CD4-positive, alpha-beta memory T cell (primary cell): Measurements from ENCODE around the gene C3orf33. TPM values are rescaled to one million over a fixed set of nuclear protein-coding genes. Genes with fewer than 3 reads are reported as not detected.

Experiments
- CTCF ChIA-PET: fragments of 350-600 bp; sonication (Branson Sonifier 250); formaldehyde crosslinking; loops from one replicate; lab custom pipeline; 2021; ENCODE audit warnings: inconsistent platforms; ENCODE audit not compliant: partially characterized antibody; lab: Charles Lee
- POLR2A ChIA-PET: fragments of 350-600 bp; sonication (Branson Sonifier 250); formaldehyde crosslinking; loops from one replicate; lab custom pipeline; 2021; ENCODE audit not compliant: partially characterized antibody; lab: Charles Lee
- DNase-seq, 5 donors: peaks; one replicate each; pipeline versions ENCODE4 v3.0.0 to v3.0.0-alpha.2; 2020 to 2022; ENCODE audit warnings: mixed read lengths in 1 of 5
- H3K27ac ChIP-seq: one replicate; pipeline ENCODE4 v1.7.0; 2013; ENCODE audit warnings: low read depth, low read length
- H3K27me3 ChIP-seq: 2 replicates; pipeline ENCODE4 v1.7.0; 2013; ENCODE audit warnings: mild to moderate bottlenecking, low read length, moderate library complexity; ENCODE audit not compliant: insufficient read depth
- H3K36me3 ChIP-seq: 2 replicates; pipeline ENCODE4 v1.7.0; 2013; ENCODE audit warnings: mild to moderate bottlenecking, low read length, moderate library complexity; ENCODE audit not compliant: insufficient read depth
- H3K4me1 ChIP-seq: 2 replicates; pipeline ENCODE4 v1.7.0; 2013; ENCODE audit warnings: mild to moderate bottlenecking, low read length, moderate library complexity; ENCODE audit not compliant: insufficient read depth
- H3K4me3 ChIP-seq, 2 donors: one replicate each; pipeline ENCODE4 v1.7.0; 2013; ENCODE audit warnings: low read length in 2 of 2, mild to moderate bottlenecking in 1 of 2
- H3K9me3 ChIP-seq, 2 donors: one replicate each; pipeline ENCODE4 v1.7.0; 2013; ENCODE audit warnings: low read length in 2 of 2, control low read depth in 1 of 2; ENCODE audit not compliant: control insufficient read depth in 1 of 2
- H3K27ac Mint-ChIP-seq, 7 donors: one replicate each; pipeline ENCODE4 v1.8.0; 2020 to 2021; ENCODE audit warnings: mixed read lengths in 7 of 7, mild to moderate bottlenecking in 6 of 7, inconsistent platforms in 3 of 7, moderate library complexity in 3 of 7
- H3K27me3 Mint-ChIP-seq, 2 donors: one replicate each; pipeline ENCODE4 v1.8.0; 2020 to 2021; ENCODE audit warnings: mixed read lengths in 2 of 2
- H3K36me3 Mint-ChIP-seq, 2 donors: one replicate each; pipeline ENCODE4 v1.8.0; 2020 to 2021; ENCODE audit warnings: mixed read lengths in 2 of 2, inconsistent platforms in 1 of 2, mild to moderate bottlenecking in 1 of 2
- H3K4me1 Mint-ChIP-seq, 4 donors: one replicate each; pipeline ENCODE4 v1.8.0; 2020 to 2021; ENCODE audit warnings: mixed read lengths in 4 of 4, mild to moderate bottlenecking in 1 of 4
- H3K4me3 Mint-ChIP-seq, 8 donors: one replicate each; pipeline ENCODE4 v1.8.0; 2020 to 2021; ENCODE audit warnings: mixed read lengths in 8 of 8, mild to moderate bottlenecking in 7 of 8, moderate library complexity in 6 of 8, inconsistent platforms in 3 of 8
- H3K9me3 Mint-ChIP-seq, 8 donors: one replicate each; pipeline ENCODE4 v1.8.0; 2020 to 2021; ENCODE audit warnings: mixed read lengths in 8 of 8, mild to moderate bottlenecking in 5 of 8, inconsistent platforms in 3 of 8, moderate library complexity in 1 of 8
- intact Hi-C: fragments of 100-400 bp; cut with micrococcal nuclease; formaldehyde crosslinking; loops from one replicate; pipeline ENCODE4 v1.15.1; 2023
- polyA plus RNA-seq, 2 donors: library from polyadenylated mRNA; unstranded; fragments of 300-500 nt; fragmentation: Illumina TruSeq; gene quantifications; one replicate each; pipeline ENCODE4 v1.2.3, GENCODE V29; 2021
- total RNA-seq, 2 experiments: library from RNA; stranded (reverse); gene quantifications; one replicate each; pipeline ENCODE4 v1.2.3, GENCODE V29; 2021

Gene C3orf33
- total and polyA plus RNA-seq, 4 experiments from 2014 or later: 3.1 to 4.6 (median 3.6) TPM

- no peaks in the 10 kb centered on the region for H3K36me3 Mint-ChIP-seq
- Histone ChIP-seq H3K4me3 (no peak overlapping the region), H3K27me3 (peaks cover 17% of the 10 kb centered on the region), H3K4me1 (peaks cover 22% of the 10 kb centered on the region), H3K27ac (no peak overlapping the region), H3K36me3 (no peaks in the 10 kb centered on the region), H3K9me3 (no peaks in the 10 kb centered on the region)
- DNase-seq: no peak
- ChIA-PET CTCF (interaction anchor here (2.1 kb wide), 1 partner anchor 60 kb away, joined by 6 read pairs; the partner anchor contains the start of gene C3orf33), POLR2A (no interaction called here)
- peak overlapping the region in 3 of 8 donors; percentile 7 to 39 (median 20) for H3K4me3 Mint-ChIP-seq
- peaks cover 11 to 19% of the 10 kb centered on the region in 2 donors for H3K27me3 Mint-ChIP-seq
- no peak overlapping the region for H3K27ac Mint-ChIP-seq
- H3K4me1 Mint-ChIP-seq: peaks cover 7 to 29% (median 14%) of the 10 kb centered on the region in 4 donors
- no peaks in the 10 kb centered on the region for H3K9me3 Mint-ChIP-seq
- intact Hi-C loops: no loop called here
Observed at GRCh38 chr3:155746703-155747102, 59.4 kb downstream of the C3orf33 start.

GRCh38 chr3:155745795-155746550, 60.1 kb downstream of the C3orf33 start:
- Mint-ChIP-seq H3K27ac (no peak overlapping the region), H3K4me3 (peak overlapping the region; percentile 52 to 95 (median 91)), H3K9me3 (no peaks in the 10 kb centered on the region), H3K36me3 (no peaks in the 10 kb centered on the region), H3K27me3 (peaks cover 16 to 22% of the 10 kb centered on the region in 2 donors), H3K4me1 (peaks cover 7 to 29% (median 14%) of the 10 kb centered on the region in 4 donors)
- Histone ChIP-seq H3K9me3 (no peaks in the 10 kb centered on the region), H3K27me3 (peaks cover 18% of the 10 kb centered on the region), H3K27ac (no peak overlapping the region), H3K4me3 (no peak overlapping the region), H3K4me1 (peaks cover 22% of the 10 kb centered on the region), H3K36me3 (no peaks in the 10 kb centered on the region)
- intact Hi-C loops: loop anchor here (2.0 kb wide), 1 partner anchor 125 kb away; the partner anchor contains the start of gene GMPS
- no peak for DNase-seq
- POLR2A ChIA-PET: no interaction called here
- CTCF ChIA-PET: interaction anchor here (2.1 kb wide), 1 partner anchor 60 kb away, joined by 6 read pairs; the partner anchor contains the start of gene C3orf33

DNA sequence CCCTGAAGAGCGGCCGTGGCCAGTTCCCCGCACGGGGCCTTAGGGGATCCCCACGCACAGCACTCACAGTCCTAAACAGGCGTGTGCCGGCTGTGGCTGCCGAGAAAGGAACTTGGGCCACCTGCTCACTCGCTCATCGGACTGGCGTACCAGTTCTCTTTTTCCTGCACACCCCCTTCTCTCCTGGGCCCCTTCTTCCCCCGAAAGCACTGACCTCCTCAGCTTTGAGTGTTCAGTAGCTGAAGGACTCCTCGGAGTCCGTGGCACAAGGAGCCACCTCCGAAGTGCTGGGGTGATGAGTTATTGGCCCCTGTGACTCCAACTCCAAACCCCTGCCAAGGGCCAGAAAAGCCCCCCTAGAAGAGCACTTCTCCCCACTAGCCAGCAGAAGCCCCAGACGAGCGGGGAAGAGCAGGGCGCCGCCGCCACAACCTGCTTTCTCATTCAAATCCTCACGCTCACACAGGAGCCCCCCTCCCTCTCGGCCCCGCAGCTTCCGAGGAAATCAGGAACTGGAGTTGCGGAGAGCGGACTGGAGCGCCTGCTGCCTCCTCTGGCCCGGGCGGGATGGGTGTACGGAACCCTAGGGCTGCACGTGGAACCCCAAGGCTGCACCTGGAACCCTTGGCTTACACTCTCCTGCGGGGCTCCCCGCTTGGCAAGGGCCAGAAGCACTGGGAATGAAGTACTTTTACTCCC, 61.3 kb downstream of the C3orf33 start, which contains the start of gene PLCH1:
PLCH1 (minus strand) TSS at position 446 of the 699 bp plus-strand sequence. CDS start 40,847 bp downstream, outside the sequence.
- H3K4me3 ChIP-seq: peak within 1 kb of the TSS; percentile 63 to 76
- no peaks in the 10 kb centered on the region for H3K9me3 ChIP-seq
- ChIA-PET POLR2A (interaction anchor here (1.1 kb wide), 1 partner anchor 109 kb away, joined by 4 read pairs; the partner anchor contains the start of gene SLC33A1), CTCF (interaction anchor here (1.2 kb wide), 1 partner anchor 61 kb away, joined by 5 read pairs; the partner anchor contains the start of gene C3orf33)
- peaks cover 7 to 29% (median 14%) of the 10 kb centered on the region in 4 donors for H3K4me1 Mint-ChIP-seq
- H3K27ac Mint-ChIP-seq: peak within 1 kb of the TSS in 6 of 7 donors; percentile 50 to 83 (median 75)
- intact Hi-C loops: loop anchor here (2.0 kb wide), 1 partner anchor 126 kb away; the partner anchor contains the start of gene GMPS
- DNase-seq: peak; percentile 37 to 56 (median 41)
- H3K36me3 ChIP-seq: no peaks in the 10 kb centered on the region
- peak within 1 kb of the TSS; percentile 89 to 95 (median 91) for H3K4me3 Mint-ChIP-seq
- peak within 1 kb of the TSS; percentile 0 for H3K27ac ChIP-seq
- H3K27me3 Mint-ChIP-seq: peaks cover 26 to 29% of the 10 kb centered on the region in 2 donors
- H3K36me3 Mint-ChIP-seq: no peaks in the 10 kb centered on the region
- H3K4me1 ChIP-seq: peaks cover 22% of the 10 kb centered on the region
- peaks cover 18% of the 10 kb centered on the region for H3K27me3 ChIP-seq
- no peaks in the 10 kb centered on the region for H3K9me3 Mint-ChIP-seq

GRCh38 chr3:155744010-155744625, 62.0 kb downstream of the C3orf33 start:
- H3K4me3 Mint-ChIP-seq: peak overlapping the region; percentile 89 to 95 (median 91)
- no peaks in the 10 kb centered on the region for H3K9me3 Mint-ChIP-seq
- peaks cover 18% of the 10 kb centered on the region for H3K27me3 ChIP-seq
- H3K4me3 ChIP-seq: peak overlapping the region; percentile 63 to 76
- H3K27me3 Mint-ChIP-seq: peaks cover 28 to 32% of the 10 kb centered on the region in 2 donors
- peak in 4 of 5 donors; percentile 16 to 23 (median 22) for DNase-seq
- peak overlapping the region; percentile 0 for H3K27ac ChIP-seq
- H3K4me1 Mint-ChIP-seq: peaks cover 8 to 29% (median 14%) of the 10 kb centered on the region in 4 donors
- H3K36me3 Mint-ChIP-seq: no peaks in the 10 kb centered on the region
- H3K9me3 ChIP-seq: no peaks in the 10 kb centered on the region
- intact Hi-C loops: loop anchor here (2.0 kb wide), 1 partner anchor 127 kb away; the partner anchor contains the start of gene GMPS
- H3K36me3 ChIP-seq: no peaks in the 10 kb centered on the region
- H3K27ac Mint-ChIP-seq: peak overlapping the region in 5 of 7 donors; percentile 47 to 83 (median 74)
- CTCF ChIA-PET: interaction anchor here (1.2 kb wide), 1 partner anchor 62 kb away, joined by 5 read pairs; the partner anchor contains the start of gene C3orf33
- POLR2A ChIA-PET: interaction anchor here (1.1 kb wide), 1 partner anchor 110 kb away, joined by 4 read pairs; the partner anchor contains the start of gene SLC33A1
- peaks cover 22% of the 10 kb centered on the region for H3K4me1 ChIP-seq

GRCh38 chr3:155743606-155744005, 62.5 kb downstream of the C3orf33 start:
- Mint-ChIP-seq H3K36me3 (no peaks in the 10 kb centered on the region), H3K9me3 (no peaks in the 10 kb centered on the region), H3K4me3 (peak overlapping the region; percentile 89 to 95 (median 91)), H3K27ac (peak overlapping the region in 2 of 7 donors; percentile 32 to 74), H3K27me3 (peaks cover 30 to 34% of the 10 kb centered on the region in 2 donors), H3K4me1 (peaks cover 10 to 29% (median 14%) of the 10 kb centered on the region in 4 donors)
- Histone ChIP-seq H3K4me3 (peak overlapping the region; percentile 63 to 76), H3K27ac (no peak overlapping the region), H3K9me3 (no peaks in the 10 kb centered on the region), H3K36me3 (no peaks in the 10 kb centered on the region), H3K27me3 (peaks cover 18% of the 10 kb centered on the region), H3K4me1 (peaks cover 22% of the 10 kb centered on the region)
- POLR2A ChIA-PET: no interaction called here
- DNase-seq: peak in 2 of 5 donors; percentile 6 to 10
- CTCF ChIA-PET: no interaction called here
- intact Hi-C loops: loop anchor here (2.0 kb wide), 1 partner anchor 127 kb away; the partner anchor contains the start of gene GMPS

DNA sequence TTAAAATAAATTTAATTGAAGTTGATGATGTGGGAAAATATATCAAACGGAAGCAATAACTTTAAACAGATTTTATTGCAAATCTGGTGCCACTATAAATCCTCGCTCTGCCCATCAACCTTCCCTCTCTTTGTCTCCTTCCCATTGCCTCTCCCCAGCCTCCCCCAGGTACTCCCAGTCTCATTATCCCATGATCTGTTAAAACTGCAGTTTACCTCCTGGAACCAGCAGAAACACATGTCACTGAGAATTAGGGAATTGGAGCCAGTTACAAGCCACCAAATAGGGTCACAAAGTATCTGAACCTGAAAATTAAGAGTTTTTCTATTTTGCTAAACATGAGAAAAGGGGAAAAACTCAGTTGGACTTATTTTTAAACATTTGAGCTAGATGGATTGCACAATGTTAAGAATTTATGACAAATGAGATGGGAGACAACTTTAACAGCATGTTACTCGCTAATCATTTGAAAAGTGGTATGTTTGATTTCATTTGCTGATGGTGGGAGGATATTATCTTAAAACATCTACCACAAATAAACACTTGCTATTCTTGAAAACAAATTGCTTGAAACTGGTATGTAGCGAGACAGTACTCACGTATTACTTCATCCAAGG, 63.6 kb downstream of the C3orf33 start:
- Histone ChIP-seq H3K27ac (no peak overlapping the region), H3K4me3 (no peak overlapping the region), H3K27me3 (peaks cover 18% of the 10 kb centered on the region), H3K4me1 (peaks cover 22% of the 10 kb centered on the region), H3K36me3 (no peaks in the 10 kb centered on the region), H3K9me3 (no peaks in the 10 kb centered on the region)
- H3K27ac Mint-ChIP-seq: no peak overlapping the region
- intact Hi-C loops: no loop called here
- POLR2A ChIA-PET: no interaction called here
- peaks cover 10 to 29% (median 14%) of the 10 kb centered on the region in 4 donors for H3K4me1 Mint-ChIP-seq
- peak overlapping the region in 7 of 8 donors; percentile 7 to 66 (median 54) for H3K4me3 Mint-ChIP-seq
- no peaks in the 10 kb centered on the region for H3K9me3 Mint-ChIP-seq
- peaks cover 30 to 41% of the 10 kb centered on the region in 2 donors for H3K27me3 Mint-ChIP-seq
- no peak for DNase-seq
- H3K36me3 Mint-ChIP-seq: no peaks in the 10 kb centered on the region
- CTCF ChIA-PET: no interaction called here
